HFFc6 (cell line): Measurements from ENCODE around the gene FAM237B. TPM values are rescaled to one million over a fixed set of nuclear protein-coding genes. Genes with fewer than 3 reads are reported as not detected.

Experiments used
- DNase-seq: peaks from one replicate; pipeline ENCODE4 v3.0.0-alpha.2; 2018
- H3K27ac Mint-ChIP-seq: 2 replicates; pipeline ENCODE4 v1.8.0; 2020; ENCODE audit warnings: mild to moderate bottlenecking, mixed read lengths
- H3K27me3 Mint-ChIP-seq: 2 replicates; pipeline ENCODE4 v1.8.0; 2021; ENCODE audit warnings: mild to moderate bottlenecking, moderate library complexity, mixed read lengths; ENCODE audit not compliant: insufficient read depth
- H3K36me3 Mint-ChIP-seq: 2 replicates; pipeline ENCODE4 v1.8.0; 2021; ENCODE audit warnings: low read depth, mixed read lengths
- H3K4me1 Mint-ChIP-seq: 2 replicates; pipeline ENCODE4 v1.8.0; 2020; ENCODE audit warnings: low read depth, mixed read lengths
- H3K4me3 Mint-ChIP-seq: 2 replicates; pipeline ENCODE4 v1.8.0; 2020; ENCODE audit warnings: mild to moderate bottlenecking, moderate library complexity, mixed read lengths
- H3K9me3 Mint-ChIP-seq: 2 replicates; pipeline ENCODE4 v1.8.0; 2020; ENCODE audit warnings: mild to moderate bottlenecking, mixed read lengths
- total RNA-seq, 6 experiments: library from RNA; stranded (reverse); fragmentation: NEBNext Ultra II Directional; extraction: Animal tissue kit (Norgen Biotek cat#: 25700); gene quantifications; 2 replicates in 1 of 6; 3 replicates in 5 of 6; pipeline ENCODE4 v1.2.3, GENCODE V29; 2021
- TF ChIP-seq, protein P1 (sequence below): fragments of 200-600 bp; sonication (generic); IDR thresholded peaks from 2 replicates; pipeline ENCODE4 v1.5.0; 2021; ENCODE audit warnings: antibody characterized with exemption, mild to moderate bottlenecking

Gene FAM237B
- total RNA-seq, 6 experiments from 2014 or later = not detected

DNA sequence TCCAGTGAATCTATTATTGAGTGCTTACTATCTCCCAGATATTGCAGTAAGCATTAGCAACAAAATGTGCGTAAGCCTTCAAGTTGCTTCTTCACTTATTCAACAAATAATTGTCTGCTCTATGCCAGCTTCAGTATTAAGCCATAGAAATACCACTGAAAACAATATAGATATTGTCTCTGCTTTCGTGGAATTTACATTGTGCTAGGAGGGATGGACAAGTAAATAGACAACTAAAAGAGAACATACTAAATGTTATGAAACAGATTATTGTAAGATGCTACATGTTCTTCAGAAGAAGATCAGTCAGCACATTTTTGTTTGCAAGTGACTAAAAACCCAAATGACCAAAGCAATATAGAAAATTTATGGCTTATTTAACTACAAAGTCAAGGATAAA lies 48.9 kb downstream of the FAM237B start:
- Mint-ChIP-seq H3K4me3 (no peak overlapping the region), H3K9me3 (no peaks in the 10 kb centered on the region), H3K27me3 (no peaks in the 10 kb centered on the region), H3K27ac (peak overlapping the region; percentile 53), H3K4me1 (peaks cover 54% of the 10 kb centered on the region), H3K36me3 (no peaks in the 10 kb centered on the region)
- TF ChIP-seq, protein P1, sequence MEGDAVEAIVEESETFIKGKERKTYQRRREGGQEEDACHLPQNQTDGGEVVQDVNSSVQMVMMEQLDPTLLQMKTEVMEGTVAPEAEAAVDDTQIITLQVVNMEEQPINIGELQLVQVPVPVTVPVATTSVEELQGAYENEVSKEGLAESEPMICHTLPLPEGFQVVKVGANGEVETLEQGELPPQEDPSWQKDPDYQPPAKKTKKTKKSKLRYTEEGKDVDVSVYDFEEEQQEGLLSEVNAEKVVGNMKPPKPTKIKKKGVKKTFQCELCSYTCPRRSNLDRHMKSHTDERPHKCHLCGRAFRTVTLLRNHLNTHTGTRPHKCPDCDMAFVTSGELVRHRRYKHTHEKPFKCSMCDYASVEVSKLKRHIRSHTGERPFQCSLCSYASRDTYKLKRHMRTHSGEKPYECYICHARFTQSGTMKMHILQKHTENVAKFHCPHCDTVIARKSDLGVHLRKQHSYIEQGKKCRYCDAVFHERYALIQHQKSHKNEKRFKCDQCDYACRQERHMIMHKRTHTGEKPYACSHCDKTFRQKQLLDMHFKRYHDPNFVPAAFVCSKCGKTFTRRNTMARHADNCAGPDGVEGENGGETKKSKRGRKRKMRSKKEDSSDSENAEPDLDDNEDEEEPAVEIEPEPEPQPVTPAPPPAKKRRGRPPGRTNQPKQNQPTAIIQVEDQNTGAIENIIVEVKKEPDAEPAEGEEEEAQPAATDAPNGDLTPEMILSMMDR = no peak
- DNase-seq = no peak

DNA sequence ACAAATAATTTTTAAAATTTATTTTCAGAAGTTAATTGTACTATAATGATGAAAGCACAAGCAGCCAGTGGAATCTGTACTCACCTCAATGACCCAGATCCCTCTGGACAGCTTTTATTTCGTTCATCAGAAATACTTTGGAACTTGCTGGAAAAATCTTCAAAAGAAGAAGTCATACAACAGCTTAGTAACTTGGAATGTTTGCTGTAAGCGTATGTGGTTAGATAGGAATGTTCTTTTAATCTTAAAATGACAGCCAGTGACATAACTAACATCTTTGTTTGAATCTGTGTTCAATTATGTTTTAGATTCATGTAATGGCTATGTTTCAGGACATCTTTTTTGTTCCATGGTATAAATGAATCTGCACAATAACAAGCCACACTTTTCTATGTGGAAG lies 49.4 kb downstream of the FAM237B start:
- Mint-ChIP-seq H3K27ac (peak overlapping the region; percentile 51), H3K9me3 (no peaks in the 10 kb centered on the region), H3K27me3 (no peaks in the 10 kb centered on the region), H3K36me3 (no peaks in the 10 kb centered on the region), H3K4me3 (peak overlapping the region; percentile 50; the same call in 1 of the 2 replicates), H3K4me1 (peaks cover 59% of the 10 kb centered on the region)
- DNase-seq = peak; percentile 71
- TF ChIP-seq, protein P1 = no peak

DNA sequence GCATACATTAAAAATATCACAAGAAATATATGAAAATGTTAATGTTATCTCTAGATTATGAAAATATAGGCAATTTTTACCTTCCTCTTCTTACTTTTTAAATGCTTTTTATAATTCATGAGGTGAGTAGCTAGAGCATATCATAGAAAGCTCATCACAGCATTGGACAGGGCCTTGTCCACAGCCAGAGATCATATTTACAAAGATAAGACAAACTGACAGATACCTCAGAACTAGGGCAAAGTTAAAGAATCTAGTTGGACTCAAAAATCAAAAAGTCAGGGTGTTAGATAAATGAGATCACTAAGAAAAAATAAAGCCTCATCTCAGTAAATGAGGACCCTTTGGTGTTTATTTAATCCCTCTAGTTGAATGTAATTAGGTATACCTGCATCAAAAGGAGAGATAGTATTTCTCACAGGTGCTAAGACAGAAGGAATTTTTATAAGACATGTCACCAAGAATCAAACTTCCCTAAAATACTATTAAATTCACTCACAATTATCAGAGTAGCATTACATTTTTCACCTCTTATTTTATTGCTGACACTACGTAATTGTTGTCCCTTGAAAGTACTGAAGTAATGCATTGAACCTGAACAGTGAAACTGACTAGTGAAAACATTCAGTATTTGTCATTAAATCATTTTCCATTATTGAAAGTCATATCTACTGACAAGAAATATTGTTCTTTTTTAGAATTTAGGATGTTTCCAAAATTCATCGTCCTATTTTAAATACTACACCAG lies 50.5 kb downstream of the FAM237B start:
- TF ChIP-seq, protein P1 = no peak
- H3K36me3 Mint-ChIP-seq = no peaks in the 10 kb centered on the region

DNA sequence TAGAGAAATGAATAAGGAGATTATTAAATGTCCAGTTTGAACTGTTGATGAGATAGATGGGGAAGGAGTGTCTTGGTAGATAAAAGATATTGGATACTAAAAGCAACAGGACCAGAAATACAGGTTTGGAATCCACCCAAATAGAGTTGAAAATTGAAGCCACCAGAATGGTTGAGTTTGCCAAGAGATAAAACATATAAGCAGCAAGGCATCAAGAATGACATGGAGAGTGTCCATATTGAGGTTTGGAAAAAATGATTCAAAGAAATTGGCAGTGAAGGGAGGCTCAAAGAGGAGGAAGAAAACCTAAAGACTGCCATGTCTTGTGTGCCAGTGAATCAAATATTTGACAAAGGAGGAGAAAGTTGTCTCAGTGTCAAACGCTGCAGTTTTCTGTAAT lies 51.9 kb downstream of the FAM237B start:
- Mint-ChIP-seq H3K9me3 (no peaks in the 10 kb centered on the region), H3K4me3 (no peak overlapping the region), H3K27ac (0 out of 2 replicates have a peak overlapping the region, but pooled peaks have one; percentile 0), H3K4me1 (peaks cover 75% of the 10 kb centered on the region), H3K27me3 (no peaks in the 10 kb centered on the region), H3K36me3 (no peaks in the 10 kb centered on the region)
- no peak for DNase-seq
- TF ChIP-seq, protein P1 = no peak

More for the DNA sequence above, 50.5 kb downstream of the FAM237B start:
- Mint-ChIP-seq H3K4me1 (peaks cover 71% of the 10 kb centered on the region), H3K4me3 (peak overlapping the region; percentile 3; the same call in 1 of the 2 replicates), H3K9me3 (no peaks in the 10 kb centered on the region), H3K27me3 (no peaks in the 10 kb centered on the region), H3K27ac (peak overlapping the region; percentile 51)
- no peak for DNase-seq

DNA sequence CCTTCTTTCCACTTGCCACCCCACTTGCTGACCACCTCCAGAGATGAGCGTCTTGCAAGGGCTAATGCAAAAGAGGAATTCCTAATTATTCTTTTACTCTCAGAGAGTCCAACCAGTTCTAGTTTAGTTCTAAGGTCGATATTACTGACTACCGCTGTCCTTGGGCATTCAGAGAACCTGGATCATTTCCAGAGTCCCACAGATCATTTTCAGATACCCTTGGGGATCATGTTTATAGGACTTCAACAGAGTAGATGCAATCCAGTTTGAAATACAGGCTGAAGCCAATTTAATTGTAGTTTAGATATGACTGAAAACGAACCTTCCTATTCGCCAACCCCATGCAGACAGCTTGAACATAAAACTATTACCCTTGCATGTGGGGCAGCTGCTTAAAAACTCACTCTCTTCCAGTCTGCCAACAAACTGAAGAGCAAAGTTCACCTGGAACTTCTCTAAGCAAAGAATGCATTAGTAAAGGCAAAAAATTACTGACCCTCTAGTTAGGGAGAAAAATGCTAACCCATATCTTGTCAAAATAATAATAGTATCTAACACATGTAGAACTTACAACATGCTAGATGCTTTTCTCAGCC lies 53.7 kb downstream of the FAM237B start:
- H3K4me3 Mint-ChIP-seq = peak overlapping the region; percentile 38
- TF ChIP-seq, protein P1 = no peak
- H3K4me1 Mint-ChIP-seq = peaks cover 63% of the 10 kb centered on the region
- H3K9me3 Mint-ChIP-seq = no peaks in the 10 kb centered on the region
- no peaks in the 10 kb centered on the region for H3K27me3 Mint-ChIP-seq
- no peak for DNase-seq
- H3K36me3 Mint-ChIP-seq = no peaks in the 10 kb centered on the region
- peak overlapping the region; percentile 14; the same call in 1 of the 2 replicates for H3K27ac Mint-ChIP-seq
